ENCODE data around the gene SNED1. TPM values are rescaled to one million over a fixed set of nuclear protein-coding genes. Genes with fewer than 3 reads are reported as not detected.

The SNED1 gene
- total RNA-seq, 2 donors from 2014 or later, result 0.66 to 4.5 TPM

GRCh38 chr2:240981280-240981679 lies 17.1 kb upstream of the SNED1 start:
- Histone ChIP-seq H3K27ac (ENCODE audit: low read depth, low read length) (no peak overlapping the region), H3K4me3 (ENCODE audit: low read length) (no peak overlapping the region), H3K27me3 (ENCODE audit: control insufficient read depth, insufficient read depth, low read length, poor library complexity, severe bottlenecking) (peaks cover 27% of the 10 kb centered on the region), H3K36me3 (ENCODE audit: control insufficient read depth, insufficient read depth, low read length) (no peaks in the 10 kb centered on the region), H3K4me1 (ENCODE audit: control insufficient read depth, insufficient read depth, low read length) (no peaks in the 10 kb centered on the region), H3K9me3 (ENCODE audit: control insufficient read depth, low read length) (no peaks in the 10 kb centered on the region), H3K9ac (ENCODE audit: extremely low read depth, low read length, poor library complexity, severe bottlenecking) (no peak overlapping the region)
- Mint-ChIP-seq H3K36me3 (ENCODE audit: low read depth) (no peaks in the 10 kb centered on the region), H3K27ac (no peak overlapping the region), H3K9me3 (no peaks in the 10 kb centered on the region), H3K27me3 (ENCODE audit: insufficient read depth) (peaks cover 20% of the 10 kb centered on the region), H3K4me1 (no peaks in the 10 kb centered on the region), H3K4me3 (no peak overlapping the region)
- DNase-seq, result no peak
- 78 to 79% methylated on average over 3 to 4 of the region's 4 CpGs for WGBS, 2 experiments (ENCODE audit: insufficient coverage in 1 of 2, insufficient read length in 1 of 2)
- TF ChIP-seq CTCF (conservative IDR thresholded peaks at IDR 0.05), result no peak

- 89 to 90% methylated on average over 16 to 25 of the region's 25 CpGs for WGBS, 2 experiments (ENCODE audit: insufficient coverage in 1 of 2, insufficient read length in 1 of 2)
- H3K27me3 Mint-ChIP-seq (ENCODE audit: insufficient read depth), result peaks cover 20% of the 10 kb centered on the region
- no peak for DNase-seq
Observed at GRCh38 chr2:240981871-240982800, 16.3 kb upstream of the SNED1 start.

GRCh38 chr2:240982821-240983281 lies 15.6 kb upstream of the SNED1 start:
- H3K27ac Mint-ChIP-seq, result no peak overlapping the region
- Histone ChIP-seq H3K27me3 (ENCODE audit: control insufficient read depth, insufficient read depth, low read length, poor library complexity, severe bottlenecking) (peaks cover 27% of the 10 kb centered on the region), H3K27ac (ENCODE audit: low read depth, low read length) (no peak overlapping the region), H3K4me1 (ENCODE audit: control insufficient read depth, insufficient read depth, low read length) (no peaks in the 10 kb centered on the region), H3K9me3 (ENCODE audit: control insufficient read depth, low read length) (no peaks in the 10 kb centered on the region), H3K9ac (ENCODE audit: extremely low read depth, low read length, poor library complexity, severe bottlenecking) (no peak overlapping the region), H3K36me3 (ENCODE audit: control insufficient read depth, insufficient read depth, low read length) (no peaks in the 10 kb centered on the region), H3K4me3 (ENCODE audit: low read length) (no peak overlapping the region)
- TF ChIP-seq CTCF (conservative IDR thresholded peaks at IDR 0.05), result no peak
- H3K4me3 Mint-ChIP-seq, result no peak overlapping the region
- no peak for DNase-seq
- H3K27me3 Mint-ChIP-seq (ENCODE audit: insufficient read depth), result peaks cover 20% of the 10 kb centered on the region
- WGBS, 2 experiments (ENCODE audit: insufficient coverage in 1 of 2, insufficient read length in 1 of 2), result 91 to 94% methylated on average over 6 to 8 of the region's 8 CpGs
- no peaks in the 10 kb centered on the region for H3K4me1 Mint-ChIP-seq
- no peaks in the 10 kb centered on the region for H3K36me3 Mint-ChIP-seq (ENCODE audit: low read depth)
- no peaks in the 10 kb centered on the region for H3K9me3 Mint-ChIP-seq

More at GRCh38 chr2:240981871-240982800, 16.3 kb upstream of the SNED1 start:
- Histone ChIP-seq H3K36me3 (ENCODE audit: control insufficient read depth, insufficient read depth, low read length) (no peaks in the 10 kb centered on the region), H3K27me3 (ENCODE audit: control insufficient read depth, insufficient read depth, low read length, poor library complexity, severe bottlenecking) (peaks cover 27% of the 10 kb centered on the region), H3K9me3 (ENCODE audit: control insufficient read depth, low read length) (no peaks in the 10 kb centered on the region), H3K4me1 (ENCODE audit: control insufficient read depth, insufficient read depth, low read length) (no peaks in the 10 kb centered on the region), H3K9ac (ENCODE audit: extremely low read depth, low read length, poor library complexity, severe bottlenecking) (no peak overlapping the region), H3K27ac (ENCODE audit: low read depth, low read length) (no peak overlapping the region), H3K4me3 (ENCODE audit: low read length) (no peak overlapping the region)
- Mint-ChIP-seq H3K4me1 (no peaks in the 10 kb centered on the region), H3K27ac (no peak overlapping the region), H3K36me3 (ENCODE audit: low read depth) (no peaks in the 10 kb centered on the region), H3K4me3 (no peak overlapping the region), H3K9me3 (no peaks in the 10 kb centered on the region)
- no peak for TF ChIP-seq CTCF (conservative IDR thresholded peaks at IDR 0.05)
